Effector memory CD4-positive, alpha-beta T cell (primary cell): ENCODE measurements around the gene PRR3.

ENCODE experiments used
- DNase-seq, 3 donors: peaks; one replicate each; pipeline ENCODE4 v3.0.0-alpha.2; 2020
- H3K27ac ChIP-seq: 2 replicates; pipeline ENCODE4 v1.7.0; 2013; ENCODE audit warnings: mild to moderate bottlenecking, low read length, moderate library complexity; ENCODE audit not compliant: insufficient read depth, poor library complexity, severe bottlenecking
- H3K27me3 ChIP-seq: replicated peaks from 2 replicates; pipeline ENCODE4 v1.7.0; 2013; ENCODE audit warnings: mild to moderate bottlenecking, low read length; ENCODE audit not compliant: insufficient read depth, control insufficient read depth, poor library complexity, severe bottlenecking
- H3K36me3 ChIP-seq: 2 replicates; pipeline ENCODE4 v1.7.0; 2013; ENCODE audit warnings: mild to moderate bottlenecking, low read length, moderate library complexity; ENCODE audit not compliant: control insufficient read depth, insufficient read depth
- H3K4me1 ChIP-seq: 2 replicates; pipeline ENCODE4 v1.7.0; 2013; ENCODE audit warnings: low read length, mild to moderate bottlenecking; ENCODE audit not compliant: control insufficient read depth, insufficient read depth, poor library complexity, severe bottlenecking
- H3K4me3 ChIP-seq: 2 replicates; pipeline ENCODE4 v1.7.0; 2013; ENCODE audit warnings: low read length, low read depth, mild to moderate bottlenecking; ENCODE audit not compliant: insufficient read depth, poor library complexity, severe bottlenecking
- H3K9me3 ChIP-seq: 2 replicates; pipeline ENCODE4 v1.7.0; 2013; ENCODE audit warnings: mild to moderate bottlenecking, low read length, moderate library complexity; ENCODE audit not compliant: control insufficient read depth
- total RNA-seq, 3 donors: gene quantifications; one replicate each; lab custom pipeline; 2026; lab: John Stamatoyannopoulos, UW

PRR3 gene, protein sequence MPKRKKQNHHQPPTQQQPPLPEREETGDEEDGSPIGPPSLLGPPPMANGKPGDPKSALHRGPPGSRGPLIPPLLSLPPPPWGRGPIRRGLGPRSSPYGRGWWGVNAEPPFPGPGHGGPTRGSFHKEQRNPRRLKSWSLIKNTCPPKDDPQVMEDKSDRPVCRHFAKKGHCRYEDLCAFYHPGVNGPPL
- 13.1 to 22.5 (median 20.2) reads per million in 3 donors for total RNA-seq

GRCh38 chr6:30556906-30557682, at the start of gene PRR3:
PRR3 (plus strand) TSS chr6:30557295; CDS start chr6:30557345, 50 bp downstream.
- peak; percentile 82 to 88 (median 83) for DNase-seq
- Histone ChIP-seq H3K4me3 (peak within 1 kb of the TSS; percentile 83), H3K9me3 (no peaks in the 10 kb centered on the region), H3K36me3 (peaks cover 15% of the 10 kb centered on the region), H3K27me3 (no peaks in the 10 kb centered on the region), H3K4me1 (peaks cover 6% of the 10 kb centered on the region), H3K27ac (peak within 1 kb of the TSS; percentile 94)

GRCh38 chr6:30507849-30508827, 49.0 kb upstream of the PRR3 start:
- DNase-seq: no peak
- no peaks in the 10 kb centered on the region for H3K36me3 ChIP-seq
- H3K27ac ChIP-seq: peak overlapping the region; percentile 54
- H3K9me3 ChIP-seq: no peaks in the 10 kb centered on the region
- no peak overlapping the region for H3K4me3 ChIP-seq
- H3K4me1 ChIP-seq: peaks cover 40% of the 10 kb centered on the region
- no peaks in the 10 kb centered on the region for H3K27me3 ChIP-seq

DNA sequence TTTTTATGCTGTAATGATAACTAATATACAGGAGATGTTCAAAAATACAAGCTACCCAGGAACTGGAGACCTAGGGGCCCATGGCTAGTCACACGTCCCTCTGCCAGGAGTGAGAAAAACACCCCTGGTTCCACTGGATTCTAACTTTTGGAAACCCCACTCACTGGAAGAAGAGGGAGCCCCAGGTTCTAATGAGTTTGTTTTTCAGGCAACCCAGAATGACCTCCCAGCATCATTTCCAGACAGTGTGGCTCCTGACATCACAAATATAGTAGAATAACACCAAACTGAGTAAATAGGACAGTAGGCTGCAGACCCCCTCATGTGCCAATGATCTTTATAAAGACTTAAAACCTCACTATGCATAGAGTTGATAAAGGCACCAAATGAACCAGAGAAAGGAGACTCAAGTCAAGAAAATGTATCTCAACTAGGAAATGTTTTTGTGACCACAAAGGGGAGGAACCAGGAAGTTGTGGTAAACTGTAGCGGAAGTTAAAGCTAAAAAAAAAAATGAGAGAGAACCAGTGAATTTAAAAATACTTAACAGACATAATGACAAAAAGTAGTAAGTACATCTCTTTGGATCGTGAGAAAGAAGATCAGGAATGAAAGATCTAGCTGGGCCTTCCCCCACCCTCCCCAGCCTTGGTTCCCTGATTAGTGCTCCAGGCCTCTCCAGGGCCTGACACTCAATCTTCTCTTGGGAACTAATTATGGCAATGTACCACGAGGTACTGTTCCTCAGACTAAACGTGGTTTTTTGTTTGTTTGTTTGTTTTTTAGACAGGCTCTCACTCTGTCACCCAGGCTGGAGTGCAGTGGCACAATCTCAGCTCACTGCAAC, 48.0 kb upstream of the PRR3 start:
- no peak for DNase-seq
- no peaks in the 10 kb centered on the region for H3K9me3 ChIP-seq
- H3K27me3 ChIP-seq: no peaks in the 10 kb centered on the region
- peaks cover 40% of the 10 kb centered on the region for H3K4me1 ChIP-seq
- H3K4me3 ChIP-seq: peak overlapping the region; percentile 15
- H3K27ac ChIP-seq: peak overlapping the region; percentile 54
- H3K36me3 ChIP-seq: no peaks in the 10 kb centered on the region

DNA sequence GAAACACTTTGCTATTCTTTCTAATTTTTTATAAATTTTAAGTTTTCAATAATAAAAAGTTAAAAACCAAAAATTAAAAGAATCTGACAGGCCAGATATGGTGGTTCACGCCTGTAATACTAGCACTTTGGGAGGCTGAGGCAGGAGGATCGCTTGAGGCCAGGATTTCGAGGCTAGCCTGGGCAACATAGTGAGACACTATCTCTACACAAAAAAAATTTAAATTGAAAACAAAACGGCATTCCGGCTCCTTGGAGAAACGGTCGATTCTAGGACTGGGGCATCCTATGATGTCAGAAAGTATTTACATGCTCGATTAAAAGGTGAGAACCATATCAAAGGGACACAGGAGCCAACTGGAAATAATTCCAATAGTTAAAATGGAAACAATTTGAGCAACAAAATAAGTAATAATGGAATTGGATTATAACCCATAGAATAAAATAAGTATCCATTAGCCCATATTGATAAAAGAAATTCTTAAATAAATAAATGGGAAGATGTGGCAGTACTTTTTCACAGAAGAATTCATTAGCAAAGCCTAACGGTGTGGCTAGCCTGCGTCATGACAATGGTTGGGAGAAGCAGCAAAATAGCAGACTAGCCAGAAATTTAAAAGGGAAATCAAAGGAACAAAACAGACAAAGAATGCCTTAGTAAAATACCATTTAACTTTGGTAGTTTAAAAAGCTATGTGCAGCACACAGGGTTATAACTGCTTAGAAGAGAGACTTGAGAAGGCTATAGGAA, 46.5 kb upstream of the PRR3 start:
- no peak overlapping the region for H3K27ac ChIP-seq
- no peaks in the 10 kb centered on the region for H3K27me3 ChIP-seq
- H3K9me3 ChIP-seq: no peaks in the 10 kb centered on the region
- H3K4me1 ChIP-seq: peaks cover 47% of the 10 kb centered on the region
- H3K36me3 ChIP-seq: no peaks in the 10 kb centered on the region
- no peak for DNase-seq
- H3K4me3 ChIP-seq: no peak overlapping the region

GRCh38 chr6:30511169-30511546, 45.9 kb upstream of the PRR3 start:
- H3K27ac ChIP-seq: no peak overlapping the region
- H3K4me1 ChIP-seq: peaks cover 52% of the 10 kb centered on the region
- no peak for DNase-seq
- no peaks in the 10 kb centered on the region for H3K36me3 ChIP-seq
- no peak overlapping the region for H3K4me3 ChIP-seq
- H3K9me3 ChIP-seq: no peaks in the 10 kb centered on the region
- no peaks in the 10 kb centered on the region for H3K27me3 ChIP-seq

- no peak for DNase-seq
- no peaks in the 10 kb centered on the region for H3K9me3 ChIP-seq
- no peak overlapping the region for H3K27ac ChIP-seq
- no peaks in the 10 kb centered on the region for H3K27me3 ChIP-seq
- no peak overlapping the region for H3K4me3 ChIP-seq
- H3K4me1 ChIP-seq: peaks cover 45% of the 10 kb centered on the region
- no peaks in the 10 kb centered on the region for H3K36me3 ChIP-seq
Observed at GRCh38 chr6:30513451-30513850, 43.6 kb upstream of the PRR3 start.

DNA sequence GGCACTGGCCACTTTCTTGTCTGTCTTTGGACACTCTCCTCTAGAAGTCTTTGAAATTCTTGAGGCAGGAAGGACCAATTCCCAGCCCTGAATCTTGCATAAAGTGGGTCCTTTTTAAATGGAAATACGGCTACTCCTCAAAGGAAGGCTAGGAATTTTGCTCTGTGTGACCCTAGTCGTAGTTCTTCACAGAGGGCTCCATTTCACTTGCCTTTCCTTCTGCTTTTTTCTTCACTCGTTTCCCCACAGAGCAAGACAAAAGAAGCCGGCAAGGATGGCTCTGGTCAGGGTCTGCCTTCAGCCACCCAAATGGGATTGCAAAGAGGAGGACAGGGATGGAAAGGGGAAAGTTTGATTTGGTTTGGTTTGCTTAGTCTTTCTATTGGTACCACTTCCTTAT, 42.0 kb upstream of the PRR3 start:
- no peaks in the 10 kb centered on the region for H3K36me3 ChIP-seq
- no peaks in the 10 kb centered on the region for H3K9me3 ChIP-seq
- H3K4me1 ChIP-seq: peaks cover 39% of the 10 kb centered on the region
- H3K27me3 ChIP-seq: no peaks in the 10 kb centered on the region
- H3K4me3 ChIP-seq: no peak overlapping the region
- no peak for DNase-seq
- H3K27ac ChIP-seq: peak overlapping the region; percentile 87

DNA sequence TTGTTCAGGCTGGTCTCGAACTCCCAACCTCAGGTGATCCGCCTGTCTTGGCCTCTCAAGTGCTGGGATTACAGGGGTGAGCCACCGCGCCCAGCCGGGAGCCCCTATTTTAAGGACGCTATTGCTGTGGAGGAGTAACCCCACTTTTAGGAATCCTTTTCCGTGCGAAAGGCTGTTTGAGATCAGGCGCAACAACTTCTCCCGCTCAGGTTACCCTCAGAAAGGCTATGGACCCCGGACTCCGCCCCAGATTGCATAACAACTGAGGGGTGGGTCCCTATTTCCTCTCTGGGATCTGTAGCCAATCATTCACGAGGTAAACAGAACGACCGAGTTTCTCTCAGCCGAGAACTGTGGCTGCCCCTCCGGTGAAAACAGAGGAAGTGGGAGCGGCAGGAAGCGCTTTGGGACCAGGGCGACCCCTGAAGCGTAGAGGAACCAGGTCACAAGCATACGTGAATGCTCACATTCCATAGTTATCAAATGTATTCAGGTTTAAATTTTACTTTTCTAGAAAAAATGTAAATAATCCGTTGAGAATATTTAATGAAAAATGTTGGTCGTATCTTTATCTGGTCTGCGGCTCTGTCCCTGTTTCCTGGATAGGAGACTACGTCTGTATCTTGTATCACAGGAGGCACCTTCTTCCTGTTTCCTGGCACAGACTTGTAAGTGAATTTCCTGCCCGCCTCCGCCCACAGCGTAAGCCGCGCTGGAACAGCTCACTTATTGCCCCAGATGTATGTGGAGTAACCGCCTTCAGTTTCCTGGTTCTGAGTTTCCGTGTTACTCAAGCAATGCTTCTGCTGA, 40.9 kb upstream of the PRR3 start:
- peaks cover 28% of the 10 kb centered on the region for H3K4me1 ChIP-seq
- H3K9me3 ChIP-seq: no peaks in the 10 kb centered on the region
- DNase-seq: peak; percentile 88 to 92 (median 91)
- peak overlapping the region; percentile 35 for H3K4me3 ChIP-seq
- no peaks in the 10 kb centered on the region for H3K36me3 ChIP-seq
- no peaks in the 10 kb centered on the region for H3K27me3 ChIP-seq
- H3K27ac ChIP-seq: peak overlapping the region; percentile 87
